ENCODE data around the gene FBXW7. TPM values are rescaled to one million over a fixed set of nuclear protein-coding genes. Genes with fewer than 3 reads are reported as not detected.

FBXW7 gene
- total RNA-seq, 2 donors from 2014 or later, result 39.9 to 49.4 TPM

GRCh38 chr4:152448854-152449253 is 87.0 kb downstream of the FBXW7 start:
- TF ChIP-seq CTCF (IDR thresholded peaks at IDR 0.05), result no peak
- H3K4me3 ChIP-seq, result no peak overlapping the region
- no peaks in the 10 kb centered on the region for H3K4me1 ChIP-seq
- no peaks in the 10 kb centered on the region for H3K36me3 ChIP-seq
- no peaks in the 10 kb centered on the region for H3K9me3 ChIP-seq
- no peak for DNase-seq (ENCODE audit: low spot score)
- no peak overlapping the region for H3K27ac ChIP-seq
- no peaks in the 10 kb centered on the region for H3K27me3 ChIP-seq

GRCh38 chr4:152448038-152448707 is 87.7 kb downstream of the FBXW7 start:
- Histone ChIP-seq H3K27me3 (no peaks in the 10 kb centered on the region), H3K27ac (no peak overlapping the region), H3K9me3 (no peaks in the 10 kb centered on the region), H3K4me1 (no peaks in the 10 kb centered on the region), H3K4me3 (no peak overlapping the region), H3K36me3 (no peaks in the 10 kb centered on the region)
- DNase-seq (ENCODE audit: low spot score), result no peak
- no peak for TF ChIP-seq CTCF (IDR thresholded peaks at IDR 0.05)

GRCh38 chr4:152443859-152444258 is 92.0 kb downstream of the FBXW7 start:
- no peaks in the 10 kb centered on the region for H3K36me3 ChIP-seq
- H3K4me1 ChIP-seq, result no peaks in the 10 kb centered on the region
- no peak overlapping the region for H3K4me3 ChIP-seq
- H3K9me3 ChIP-seq, result no peaks in the 10 kb centered on the region
- no peak for TF ChIP-seq CTCF (IDR thresholded peaks at IDR 0.05)
- DNase-seq (ENCODE audit: low spot score), result no peak
- no peak overlapping the region for H3K27ac ChIP-seq
- no peaks in the 10 kb centered on the region for H3K27me3 ChIP-seq

GRCh38 chr4:152437561-152437960 is 98.3 kb downstream of the FBXW7 start:
- no peak overlapping the region for H3K4me3 ChIP-seq
- no peaks in the 10 kb centered on the region for H3K4me1 ChIP-seq
- no peak for DNase-seq (ENCODE audit: low spot score)
- H3K27me3 ChIP-seq, result no peaks in the 10 kb centered on the region
- H3K27ac ChIP-seq, result no peak overlapping the region
- no peaks in the 10 kb centered on the region for H3K36me3 ChIP-seq
- no peak for TF ChIP-seq CTCF (IDR thresholded peaks at IDR 0.05)
- H3K9me3 ChIP-seq, result no peaks in the 10 kb centered on the region

GRCh38 chr4:152436384-152436783 is 99.5 kb downstream of the FBXW7 start:
- no peaks in the 10 kb centered on the region for H3K4me1 ChIP-seq
- H3K27me3 ChIP-seq, result no peaks in the 10 kb centered on the region

More at GRCh38 chr4:152436384-152436783, 99.5 kb downstream of the FBXW7 start:
- no peak overlapping the region for H3K27ac ChIP-seq
- H3K9me3 ChIP-seq, result no peaks in the 10 kb centered on the region
- H3K36me3 ChIP-seq, result no peaks in the 10 kb centered on the region
- TF ChIP-seq CTCF (IDR thresholded peaks at IDR 0.05), result no peak
- no peak for DNase-seq (ENCODE audit: low spot score)
- no peak overlapping the region for H3K4me3 ChIP-seq
